OCI-M2 (cell line): ENCODE measurements around the gene ALDOC.
"Not testable (repeated sequence)": the region's sequence is repeated elsewhere in the genome, so short reads cannot be mapped to it uniquely, and the experiment has no call there.

Experiments used
- DNase-seq: peaks from one replicate; lab custom pipeline; 2025; ENCODE audit not compliant: unreplicated experiment; lab: John Stamatoyannopoulos, UW

The ALDOC gene

DNA sequence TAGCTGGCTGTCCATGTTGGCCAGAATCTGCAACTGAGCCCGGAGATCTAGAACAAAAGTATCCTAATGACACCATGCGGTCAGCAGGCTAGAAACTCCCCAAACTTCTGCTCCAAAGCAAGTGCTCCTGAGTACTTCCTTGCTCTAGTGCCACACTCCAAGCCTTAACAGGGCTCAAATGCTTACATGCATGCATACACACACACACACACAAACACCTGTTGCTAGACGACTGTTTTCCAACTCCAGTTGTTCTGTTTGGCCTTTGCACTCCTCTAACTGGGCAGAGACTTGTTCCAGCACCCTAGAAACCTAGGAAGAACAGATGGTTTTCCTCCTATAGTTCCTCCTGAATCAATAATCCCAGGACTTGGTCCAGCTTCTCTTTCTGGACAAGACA lies 7.7 kb upstream of the ALDOC start:
- no peak for DNase-seq

DNA sequence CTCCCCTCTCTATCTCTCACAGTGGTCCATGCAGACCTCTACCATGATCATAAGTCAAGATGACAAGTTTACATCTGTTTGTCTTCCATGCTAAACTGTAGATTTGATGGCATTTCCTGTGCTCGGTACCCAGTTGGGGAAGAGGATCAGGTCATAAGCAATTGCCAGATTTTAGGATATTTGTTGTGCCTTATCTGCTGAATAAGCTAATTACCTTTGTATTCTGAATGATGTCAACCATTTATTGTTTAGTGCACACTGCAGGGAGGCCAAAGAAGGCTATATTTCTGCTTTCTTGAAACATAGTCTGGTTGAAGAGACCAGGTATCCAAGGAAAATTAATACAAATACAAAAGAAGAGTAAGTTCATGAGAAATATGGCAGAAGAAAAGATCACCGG lies 5.8 kb upstream of the ALDOC start:
- DNase-seq: no peak

DNA sequence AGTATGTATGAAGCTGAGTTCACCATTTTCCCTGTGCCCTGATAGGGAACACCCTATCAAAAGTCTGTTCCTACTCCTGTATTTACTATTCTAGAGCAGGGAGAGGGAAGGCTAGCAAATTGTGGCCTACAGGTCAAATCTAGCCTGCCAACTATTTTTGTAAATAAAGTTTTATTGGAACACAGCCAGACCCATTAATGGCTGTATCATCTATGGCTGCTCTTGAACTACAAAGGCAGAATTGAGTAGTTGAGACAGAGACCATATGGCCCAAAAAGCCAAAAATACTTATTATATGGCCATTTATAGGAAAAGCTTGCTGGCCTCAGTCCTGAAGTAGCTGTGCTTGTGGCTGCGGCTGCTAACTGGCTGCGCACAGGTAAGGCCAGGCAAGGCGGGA lies 4.3 kb upstream of the ALDOC start:
- DNase-seq: no peak

DNA sequence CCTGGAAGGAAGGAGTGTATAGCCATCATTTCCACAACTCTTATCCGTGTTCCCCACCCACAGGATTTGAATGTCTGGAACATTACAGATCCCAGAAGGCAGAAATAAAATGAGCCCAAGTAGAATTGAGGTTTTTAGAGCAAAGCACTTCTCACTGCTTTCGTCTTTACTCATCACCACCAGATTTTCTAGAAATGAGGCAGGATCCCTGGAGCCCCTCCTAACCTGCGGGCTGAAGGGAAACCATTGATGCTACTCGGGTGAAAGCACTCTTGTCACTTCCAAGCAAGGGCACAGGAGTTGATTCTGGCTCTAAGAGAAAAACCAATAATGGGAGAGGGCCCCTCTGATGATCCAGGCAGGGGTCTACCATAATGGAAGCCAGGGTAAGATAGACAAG lies 2.8 kb upstream of the ALDOC start:
- DNase-seq: no peak

DNA sequence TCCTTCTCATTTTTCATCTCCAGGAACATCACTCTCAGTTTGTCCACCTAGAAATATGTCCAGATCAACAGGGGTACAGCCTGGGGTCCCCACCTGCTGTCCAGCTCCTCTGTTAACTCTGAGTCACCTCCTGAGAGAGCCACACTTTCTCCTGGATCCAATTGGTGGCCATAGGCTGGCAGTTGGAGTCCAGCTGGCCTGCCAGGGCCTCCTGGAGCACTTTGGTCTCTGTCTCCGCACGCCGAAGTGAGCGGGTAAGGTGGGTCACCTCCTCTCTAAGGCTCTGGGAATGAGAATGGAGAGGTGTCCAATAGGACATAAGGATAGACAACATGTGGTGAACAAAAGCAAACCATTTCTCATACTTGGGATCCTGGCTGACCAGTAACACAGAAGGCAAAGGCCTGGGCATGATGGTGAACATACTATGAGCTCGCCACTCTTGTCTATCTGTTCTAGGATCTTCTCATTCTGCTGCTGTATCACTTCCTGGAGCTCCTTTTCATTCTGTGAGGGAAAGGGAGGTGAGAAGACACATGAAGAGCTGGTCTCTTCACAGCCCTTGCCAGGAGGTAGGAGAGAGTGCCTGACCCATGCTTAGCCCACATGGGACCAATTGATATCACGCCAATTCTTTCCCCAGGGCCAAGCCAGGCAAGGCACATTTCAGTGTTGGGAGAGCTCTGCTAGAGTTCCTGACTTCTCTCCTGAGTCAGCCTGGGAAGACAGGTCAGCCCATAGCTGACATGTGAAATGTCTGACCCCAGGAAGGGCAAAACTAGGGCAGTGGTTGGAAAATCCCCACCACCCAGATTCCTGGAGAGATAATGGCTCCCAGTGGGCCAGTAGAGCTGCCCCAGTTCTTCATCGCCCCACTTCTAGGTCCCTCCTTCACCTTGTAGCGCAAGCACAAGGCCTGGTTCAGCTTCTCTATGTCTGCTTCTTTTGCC lies 1.8 kb upstream of the ALDOC start:
- DNase-seq: no peak

DNA sequence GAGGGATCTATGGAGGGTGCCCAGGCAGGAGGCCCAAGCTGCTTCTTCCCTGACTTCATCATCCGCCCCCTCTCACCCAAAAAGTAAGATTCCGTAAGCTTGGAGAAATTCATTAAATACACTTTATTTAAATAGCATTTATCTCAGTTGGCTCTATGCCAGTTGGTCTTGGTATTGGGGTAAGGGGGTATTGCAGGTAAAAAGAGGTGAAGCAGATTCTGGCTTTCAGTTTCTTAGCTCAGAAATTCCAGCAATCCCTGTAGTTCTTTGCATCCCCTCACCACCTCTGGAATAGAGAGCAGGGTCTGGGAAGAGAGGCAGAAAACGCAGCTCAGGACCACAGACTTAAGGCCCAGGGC lies 750 bp upstream of the ALDOC start:
- DNase-seq: no peak

DNA sequence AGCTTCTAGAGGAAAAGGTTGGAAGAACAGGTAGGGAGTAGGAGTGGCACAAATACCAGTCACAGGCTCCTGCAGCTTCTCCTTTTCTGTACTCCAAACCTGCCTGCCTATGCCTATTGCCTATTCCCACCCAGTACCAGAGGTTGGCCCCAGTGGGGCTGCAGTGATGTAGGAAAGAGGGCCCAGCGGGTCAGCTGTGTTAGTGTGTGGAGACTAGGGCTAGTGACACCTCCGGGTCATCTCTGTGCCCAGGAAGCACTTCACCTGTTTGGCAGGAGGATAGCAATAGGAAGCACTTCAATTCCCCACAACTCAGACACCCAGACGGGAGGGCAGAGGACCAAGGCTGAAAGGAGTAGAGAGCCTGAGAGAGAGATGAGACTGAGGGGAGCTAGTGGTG lies 679 bp downstream of the ALDOC start:
- DNase-seq: not testable (repeated sequence)

DNA sequence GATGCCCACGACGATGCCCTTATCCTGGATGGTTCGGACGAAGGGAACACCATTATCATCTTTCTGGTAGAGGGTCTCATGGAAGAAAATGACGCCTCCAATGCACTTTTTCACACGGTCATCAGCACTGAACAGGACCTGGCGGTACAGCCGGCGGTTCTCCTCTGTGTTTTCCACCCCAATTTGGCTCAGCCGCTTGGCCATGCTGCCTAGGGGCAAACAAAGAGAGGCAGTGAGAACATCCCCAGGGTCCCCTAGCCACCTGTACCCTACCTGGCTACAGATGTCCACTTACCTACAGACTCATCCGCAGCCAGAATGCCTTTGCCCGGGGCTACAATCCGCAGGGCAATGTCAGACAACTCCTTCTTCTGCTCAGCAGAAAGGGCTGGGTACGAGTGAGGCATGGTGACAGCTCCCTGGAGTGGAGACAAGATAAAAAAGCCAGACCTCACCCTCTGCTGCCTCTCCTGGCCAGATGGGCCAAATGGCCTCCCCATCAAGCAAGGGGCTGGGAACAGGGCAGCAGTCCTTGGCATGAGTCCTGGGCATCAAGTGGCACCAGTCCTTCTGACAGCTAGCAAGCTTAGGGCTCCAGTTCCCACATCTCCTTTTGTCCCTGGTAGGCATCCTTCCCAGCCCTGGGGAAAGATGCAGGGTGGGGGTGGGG lies 1.4 kb downstream of the ALDOC start:
- no peak for DNase-seq

DNA sequence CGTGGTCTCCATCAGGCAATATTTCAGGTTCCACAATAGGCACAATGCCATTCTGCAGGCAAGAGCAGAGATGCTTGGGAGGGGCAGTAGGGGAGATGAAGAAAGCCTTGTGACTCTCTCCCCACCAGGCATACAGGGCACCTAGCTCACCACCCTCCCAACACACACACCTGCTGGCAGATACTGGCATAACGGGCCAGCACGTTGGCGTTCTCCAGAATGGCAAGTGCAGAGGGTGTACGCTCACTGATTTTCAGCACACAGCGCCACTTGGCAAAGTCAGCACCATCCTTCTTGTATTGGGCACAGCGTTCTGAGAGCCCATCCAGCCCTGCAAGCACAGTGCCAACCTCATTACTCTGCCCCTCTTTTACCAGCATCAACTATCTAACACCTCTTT lies 2.2 kb downstream of the ALDOC start:
- no peak for DNase-seq

DNA sequence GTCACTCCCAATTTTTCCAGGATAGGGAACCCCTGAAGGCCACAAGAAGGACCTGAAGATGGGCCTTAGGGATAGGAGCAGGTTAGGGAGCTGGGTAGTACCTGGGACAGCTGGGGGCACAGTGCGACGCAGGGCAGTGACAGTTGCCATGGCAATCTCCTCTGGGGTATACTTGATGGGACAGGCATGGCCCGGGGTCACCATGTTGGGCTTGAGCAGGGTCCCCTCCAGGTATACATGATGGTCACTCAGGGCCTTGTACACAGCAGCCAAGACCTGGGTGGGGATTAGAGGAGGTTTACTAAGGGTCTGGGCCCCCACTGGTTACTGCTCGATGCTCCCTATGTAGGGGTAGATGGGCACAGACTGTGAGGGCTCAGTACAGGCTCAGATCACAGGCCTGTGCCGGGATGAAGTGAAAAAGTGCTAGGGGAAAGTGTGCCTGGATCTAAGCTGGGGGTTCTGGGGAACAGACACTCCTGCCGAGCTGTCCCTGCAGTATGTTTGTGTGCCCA lies 2.7 kb downstream of the ALDOC start:
- DNase-seq: no peak

DNA sequence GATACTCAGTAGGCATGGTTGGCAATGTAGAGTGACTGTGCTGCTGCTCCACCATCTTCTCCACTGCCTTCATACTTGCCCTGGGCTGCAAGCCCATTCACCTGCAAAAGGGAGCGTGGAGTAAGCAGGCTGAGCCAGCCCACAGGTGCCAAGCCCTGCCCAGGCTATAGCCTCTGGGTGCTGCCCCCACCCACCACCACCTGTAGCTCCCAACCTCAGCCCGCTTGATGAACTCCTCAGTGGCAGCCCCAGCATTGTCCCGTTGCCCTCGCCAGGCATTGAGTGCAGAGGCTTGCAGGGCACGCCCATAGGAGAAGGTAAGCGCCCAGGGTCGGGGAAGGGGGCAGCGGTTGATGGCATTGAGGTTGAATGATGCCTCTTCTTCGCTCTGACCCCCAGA lies 3.2 kb downstream of the ALDOC start:
- DNase-seq: no peak

DNA sequence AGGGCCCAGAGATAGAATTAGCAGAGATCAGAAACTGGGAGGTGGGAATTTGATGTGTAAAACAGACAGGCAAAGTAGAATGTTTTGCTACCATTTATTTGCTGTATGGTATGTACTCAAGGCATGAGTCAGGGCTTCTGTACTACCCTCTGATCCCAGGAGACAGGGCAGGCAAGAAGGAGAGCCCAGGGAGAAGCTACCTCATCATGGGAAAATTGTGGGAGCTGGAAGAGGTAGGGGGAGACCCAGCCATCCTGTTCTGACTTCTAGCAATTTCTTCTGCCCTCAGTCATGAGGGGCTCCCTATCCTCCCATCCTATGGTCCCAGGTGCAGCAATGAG lies 3.7 kb downstream of the ALDOC start:
- DNase-seq: no peak

DNA sequence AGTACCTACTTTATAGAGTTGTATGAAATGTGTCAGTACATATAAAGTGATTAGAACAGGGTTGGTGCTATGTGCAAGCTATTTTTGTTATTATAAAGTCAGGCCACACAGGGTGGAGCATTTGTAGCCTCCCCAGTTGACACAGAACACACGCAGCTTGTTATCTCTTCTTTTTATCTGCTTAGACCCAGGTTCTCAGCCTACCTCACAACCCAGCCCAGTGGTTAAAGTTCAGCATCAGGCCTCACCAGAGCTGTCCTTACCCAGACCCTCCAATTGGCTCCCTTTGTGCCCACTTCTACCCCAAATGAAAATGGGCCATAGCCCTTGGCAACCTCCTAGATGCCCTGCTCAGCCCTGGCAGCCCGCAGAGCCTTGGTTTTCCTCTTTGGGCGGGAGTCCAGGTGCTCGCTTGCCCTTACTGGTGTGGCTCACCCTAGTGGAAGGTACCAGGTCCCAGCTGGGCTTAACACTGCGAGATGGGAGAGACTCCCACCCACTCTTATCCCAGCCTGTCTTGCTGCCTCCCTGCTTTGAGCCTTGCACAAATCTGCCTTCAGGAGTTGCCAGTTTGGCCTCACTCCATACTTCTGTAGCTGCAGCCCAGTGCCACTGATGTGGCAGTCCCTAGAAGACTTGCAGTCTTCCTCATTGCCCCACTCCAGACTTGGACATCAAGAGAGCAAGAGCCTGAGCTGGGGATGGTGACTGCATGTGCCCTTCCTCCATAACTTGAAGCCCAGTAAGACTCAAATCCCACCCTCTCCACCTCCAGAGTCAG lies 4.2 kb downstream of the ALDOC start:
- no peak for DNase-seq

DNA sequence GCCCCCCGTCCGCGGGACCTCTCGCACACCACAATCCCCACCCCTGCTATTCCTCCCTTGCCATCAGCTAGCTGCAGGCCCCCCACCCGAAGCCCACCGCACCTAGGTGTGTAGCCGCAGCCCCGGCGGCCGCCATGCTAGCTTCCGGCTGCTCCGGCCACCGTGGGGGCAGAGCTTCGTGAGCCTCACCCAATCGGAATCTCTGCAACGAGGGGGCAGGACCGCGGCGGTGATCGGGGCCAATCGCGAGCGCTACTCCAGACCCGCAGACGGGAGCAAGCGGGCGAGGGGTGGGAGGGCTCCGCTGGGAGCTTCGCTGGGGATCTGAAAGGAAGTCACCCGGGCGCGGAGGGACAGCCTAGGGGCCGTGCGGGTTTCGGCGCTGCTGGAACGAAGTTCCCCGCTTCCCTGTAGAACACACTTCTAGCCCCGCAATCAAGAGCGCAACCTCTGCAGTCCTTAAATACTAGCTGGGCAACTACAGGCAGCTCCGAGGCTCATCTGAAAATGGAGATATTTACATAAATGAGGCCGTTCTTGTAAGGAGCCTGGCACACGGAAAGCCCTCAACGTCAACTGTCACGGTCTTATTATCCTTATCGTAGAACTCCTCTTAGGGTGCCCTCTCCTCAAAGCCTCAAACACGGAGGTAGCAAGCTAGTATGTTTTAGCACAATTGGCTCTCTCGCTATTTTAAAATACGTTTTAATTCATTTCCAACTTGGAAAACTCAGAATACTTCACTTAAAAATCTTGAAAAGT lies 5.2 kb downstream of the ALDOC start, which contains the start of gene PIGS:
PIGS (minus strand) TSS at position 164 of the 762 bp plus-strand sequence; CDS start at position 136, 28 bp downstream.
- DNase-seq: peak; percentile 52

DNA sequence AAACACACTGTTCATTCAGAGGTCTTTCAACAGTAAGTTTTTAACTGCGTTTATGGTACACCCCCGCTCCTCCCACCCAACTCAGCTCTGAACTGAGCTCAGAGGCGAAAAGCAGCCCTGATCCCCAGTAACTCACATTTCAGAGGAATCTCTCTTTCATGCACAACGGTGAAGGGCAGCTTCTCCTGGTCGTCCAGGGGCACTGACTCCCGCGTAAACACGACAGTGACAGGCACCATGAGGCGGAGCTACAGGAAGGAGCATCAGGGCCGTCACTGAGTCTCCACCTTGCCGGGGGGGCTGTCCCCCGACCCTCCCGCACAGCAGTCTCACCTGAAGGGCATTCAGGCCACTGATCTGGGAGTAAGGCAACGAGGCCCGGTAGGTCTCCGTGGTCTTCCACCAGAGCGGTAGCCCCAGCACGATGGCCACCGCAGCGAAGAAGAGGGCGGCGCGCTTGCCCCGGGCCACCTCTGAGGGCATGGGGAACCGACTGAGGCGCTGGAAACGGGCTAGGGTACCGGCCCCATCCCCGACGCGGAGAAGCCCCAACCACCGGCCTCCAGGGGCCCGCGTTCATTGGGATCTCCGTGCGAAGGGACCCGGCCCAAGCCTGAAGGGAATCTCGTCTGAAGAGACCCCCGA lies 5.9 kb downstream of the ALDOC start:
- no peak for DNase-seq

DNA sequence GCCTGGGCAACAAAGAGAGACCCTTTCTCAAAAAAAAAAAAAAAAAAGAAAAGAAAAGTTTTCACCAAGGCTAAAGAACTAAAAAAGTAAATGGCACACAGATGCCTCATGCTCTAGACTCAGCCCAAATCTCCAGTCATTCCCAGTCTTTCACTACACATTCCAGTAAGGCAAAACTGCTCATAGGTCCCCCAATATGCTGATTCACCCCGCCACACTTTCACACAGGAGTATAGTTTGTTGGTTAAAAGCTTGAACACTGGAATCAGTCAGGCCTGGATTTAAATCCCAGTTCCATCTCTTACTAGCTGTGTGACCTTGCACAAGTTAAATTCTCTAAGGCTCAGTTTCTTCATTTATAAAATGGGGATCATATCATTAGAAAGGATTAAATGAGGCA lies 7.2 kb downstream of the ALDOC start:
- DNase-seq: no peak

DNA sequence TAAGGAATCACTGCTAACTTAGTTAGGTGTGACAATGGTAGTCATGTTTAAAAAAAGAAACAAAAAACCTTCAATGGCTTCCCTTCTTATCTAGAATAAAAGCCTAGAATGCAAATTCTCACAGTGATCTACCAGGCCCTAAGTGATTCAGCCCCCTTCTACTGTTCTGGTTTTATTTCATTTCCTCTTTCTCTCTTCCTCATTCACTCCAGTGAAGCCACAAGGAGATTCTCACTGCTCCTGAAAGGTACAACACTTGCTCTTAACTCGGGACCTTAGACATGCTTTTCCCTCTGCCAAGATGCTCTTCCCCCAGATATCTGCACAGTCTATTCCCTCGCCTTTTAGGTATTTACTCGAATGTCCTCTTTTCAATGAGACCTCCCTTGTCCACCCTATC lies 9.1 kb downstream of the ALDOC start:
- no peak for DNase-seq

DNA sequence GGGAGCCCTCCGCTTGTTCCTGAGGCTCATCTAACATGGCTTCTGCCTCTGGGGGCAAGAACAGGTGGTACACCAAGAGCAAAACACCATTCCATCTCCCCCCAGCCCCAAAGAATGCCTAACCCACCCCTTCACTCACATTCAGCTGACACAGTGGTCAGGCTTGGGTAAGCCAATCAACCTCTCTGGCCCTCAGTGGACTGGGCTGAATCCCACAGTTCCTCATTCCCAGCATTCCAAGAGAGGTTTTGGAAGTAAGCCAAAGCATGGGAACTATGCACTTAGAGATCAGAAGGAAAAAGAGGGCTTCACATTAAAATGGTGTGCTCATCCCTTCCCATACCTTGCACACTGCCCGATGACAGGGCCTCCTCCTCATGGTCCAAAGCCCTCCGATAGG lies 13.2 kb downstream of the ALDOC start:
- no peak for DNase-seq

DNA sequence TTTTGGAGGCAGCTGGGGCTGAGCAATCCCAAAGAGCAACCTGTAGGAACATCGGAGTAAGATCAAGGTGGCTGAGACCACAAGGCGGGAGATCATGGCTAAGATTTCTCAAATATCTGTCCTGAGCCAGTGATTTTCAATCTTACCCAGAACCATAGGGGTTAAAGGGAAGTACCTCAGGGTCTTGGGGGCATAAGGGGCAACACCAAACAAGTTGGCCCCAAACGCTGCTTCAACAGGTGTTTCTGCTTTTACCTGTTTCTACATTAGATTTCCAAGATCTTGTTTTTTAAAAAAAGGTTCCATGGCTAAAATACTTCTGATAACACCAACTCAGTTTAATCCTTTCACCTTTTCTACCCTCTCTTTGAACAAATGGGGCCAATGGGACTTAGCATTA lies 21.7 kb downstream of the ALDOC start:
- no peak for DNase-seq

DNA sequence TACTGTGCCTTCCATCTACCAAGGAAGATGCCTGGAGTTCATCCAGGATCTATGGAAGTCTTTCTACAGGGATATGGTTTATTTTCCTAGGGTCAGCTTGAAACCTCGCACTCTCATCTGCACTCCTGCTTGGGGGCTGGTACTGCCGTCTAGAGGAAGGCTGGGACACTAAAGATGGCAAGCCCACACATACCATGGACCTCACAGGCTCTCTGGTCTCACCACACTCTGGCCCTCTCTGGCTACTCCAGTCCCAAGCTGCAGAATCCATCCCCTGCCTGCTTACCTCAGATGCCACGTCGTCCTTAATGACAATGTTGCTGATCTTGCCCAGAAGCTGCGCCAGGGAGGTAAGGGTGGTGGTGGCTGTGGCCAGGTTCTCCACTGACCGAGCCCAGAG lies 22.1 kb downstream of the ALDOC start:
- no peak for DNase-seq
